Transverse colon (tissue), 4 donors: ENCODE measurements around the gene ATG7.

ENCODE experiments used
- POLR2AphosphoS5 ChIP-seq, 3 donors: sonication (generic); formaldehyde crosslinking; IDR thresholded peaks; one replicate each; pipeline ENCODE4 v1.6.1; 2016; ENCODE audit warnings: antibody characterized with exemption in 3 of 3
- TF ChIP-seq, protein P1 (sequence below), 5 experiments: fragments of 200-600 bp in 3 of 5; fragments of 450-650 bp in 2 of 5; sonication (generic) in 3 of 5; IDR thresholded peaks; 1 replicate in 2 of 5; 2 replicates in 3 of 5; pipeline ENCODE4 v1.5.1; 2016 to 2017; ENCODE audit warnings: antibody characterized with exemption in 5 of 5, inconsistent platforms in 3 of 5, mild to moderate bottlenecking in 2 of 5, moderate library complexity in 1 of 5

DNA sequence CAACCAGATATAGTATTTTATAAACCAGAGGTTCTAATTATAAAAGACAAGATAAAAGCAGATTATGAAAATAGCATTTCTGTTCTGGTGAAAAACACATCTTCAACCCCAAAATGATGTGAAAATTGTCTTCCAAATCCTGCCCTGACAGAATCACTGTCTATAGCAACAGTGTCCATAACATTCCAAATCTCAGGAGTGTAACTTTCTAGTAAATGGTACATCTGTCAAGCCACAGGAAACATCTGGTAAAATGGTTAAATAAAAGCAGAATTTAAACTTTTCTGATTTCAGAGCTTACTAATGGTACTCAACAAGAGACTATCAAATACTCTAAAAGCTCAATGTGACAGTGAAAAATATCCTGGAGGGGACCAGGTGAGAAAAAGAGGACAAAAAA lies 311.0 kb downstream of the ATG7 start:
- no peak for TF ChIP-seq POLR2AphosphoS5 (IDR thresholded peaks at IDR 0.05)
- TF ChIP-seq, protein P1, sequence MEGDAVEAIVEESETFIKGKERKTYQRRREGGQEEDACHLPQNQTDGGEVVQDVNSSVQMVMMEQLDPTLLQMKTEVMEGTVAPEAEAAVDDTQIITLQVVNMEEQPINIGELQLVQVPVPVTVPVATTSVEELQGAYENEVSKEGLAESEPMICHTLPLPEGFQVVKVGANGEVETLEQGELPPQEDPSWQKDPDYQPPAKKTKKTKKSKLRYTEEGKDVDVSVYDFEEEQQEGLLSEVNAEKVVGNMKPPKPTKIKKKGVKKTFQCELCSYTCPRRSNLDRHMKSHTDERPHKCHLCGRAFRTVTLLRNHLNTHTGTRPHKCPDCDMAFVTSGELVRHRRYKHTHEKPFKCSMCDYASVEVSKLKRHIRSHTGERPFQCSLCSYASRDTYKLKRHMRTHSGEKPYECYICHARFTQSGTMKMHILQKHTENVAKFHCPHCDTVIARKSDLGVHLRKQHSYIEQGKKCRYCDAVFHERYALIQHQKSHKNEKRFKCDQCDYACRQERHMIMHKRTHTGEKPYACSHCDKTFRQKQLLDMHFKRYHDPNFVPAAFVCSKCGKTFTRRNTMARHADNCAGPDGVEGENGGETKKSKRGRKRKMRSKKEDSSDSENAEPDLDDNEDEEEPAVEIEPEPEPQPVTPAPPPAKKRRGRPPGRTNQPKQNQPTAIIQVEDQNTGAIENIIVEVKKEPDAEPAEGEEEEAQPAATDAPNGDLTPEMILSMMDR (IDR thresholded peaks at IDR 0.05), result no peak
